K562 (cell line): Measurements from ENCODE around the gene RFX3. TPM values are rescaled to one million over a fixed set of nuclear protein-coding genes. Genes with fewer than 3 reads are reported as not detected.

Experiments used
- EP400 ChIP-seq: fragments of 450-650 bp; IDR thresholded peaks from 2 replicates; pipeline ENCODE4 v1.6.1; 2017; ENCODE audit warnings: antibody characterized with exemption, mild to moderate bottlenecking, moderate library complexity
- HMGN3 ChIP-seq: IDR thresholded peaks from 2 replicates; pipeline ENCODE4 v1.6.1; 2011; ENCODE audit warnings: borderline replicate concordance, low read depth, mild to moderate bottlenecking, mixed read lengths, low read length; ENCODE audit not compliant: insufficient read length; ENCODE audit errors: extremely low read depth
- KDM5B ChIP-seq: fragments of 200-600 bp; sonication (generic); IDR thresholded peaks from 2 replicates; pipeline ENCODE4 v1.6.1; 2012; ENCODE audit warnings: low read depth, mild to moderate bottlenecking, moderate library complexity, low read length, control low read depth, inconsistent platforms; ENCODE audit not compliant: insufficient replicate concordance
- NFRKB ChIP-seq: fragments of 450-650 bp; IDR thresholded peaks from 2 replicates; pipeline ENCODE4 v1.6.1; 2016; ENCODE audit warnings: low read depth
- PHF20 ChIP-seq: fragments of 450-650 bp; IDR thresholded peaks from 2 replicates; pipeline ENCODE4 v1.6.1; 2018; ENCODE audit not compliant: partially characterized antibody
- SAFB ChIP-seq: fragments of 200-400 bp; formaldehyde crosslinking; IDR thresholded peaks from 2 replicates; pipeline ENCODE4 v1.6.1; 2017; ENCODE audit warnings: low read depth, low read length, borderline replicate concordance
- ZNF165 ChIP-seq: fragments of 250-450 bp; sonication (Bioruptor Pico); IDR thresholded peaks from 2 replicates; pipeline ENCODE4 v1.4.0; 2020; ENCODE audit warnings: borderline replicate concordance
- polyA plus RNA-seq, 8 experiments: library from polyadenylated mRNA; depleted of rRNA in 4 of 8; stranded (reverse) in 5 of 8; unstranded in 3 of 8; fragments of >200 nt; fragmentation: Nextera tagmentation in 2 of 8; fragmentation: Illumina TruSeq in 1 of 8; extraction: Ambion mirVana in 2 of 8; extraction: Trizol in 1 of 8; gene quantifications; 2 replicates each; pipeline versions ENCODE4 v1.2.1 to v1.2.3, GENCODE V29; 2011 to 2014; ENCODE audit warnings: inconsistent platforms in 1 of 8, missing spikeins in 1 of 8
- total RNA-seq, 7 experiments: library from RNA; depleted of rRNA in 6 of 7; stranded (reverse); fragments of >200 nt in 6 of 7; fragmentation: Illumina TruSeq in 2 of 7; extraction: Trizol in 2 of 7; gene quantifications; 2 replicates each; pipeline versions ENCODE4 v1.2.1 to v1.2.3, GENCODE V29; 2011 to 2021; ENCODE audit warnings: low replicate concordance in 1 of 7
- TF ChIP-seq, protein P1 (sequence below), 3 experiments: fragments of 200-800 bp in 1 of 3; sonication (Bioruptor generic) in 1 of 3; sonication (generic) in 1 of 3; formaldehyde crosslinking in 1 of 3; IDR thresholded peaks; 2 replicates each; pipeline versions ENCODE4 v1.6.1 to v1.8.0; 2016 to 2022; ENCODE audit warnings: mild to moderate bottlenecking in 2 of 3, missing compliant biosample characterization in 2 of 3, missing genetic modification characterization in 2 of 3, missing genetic modification reagents in 1 of 3
- TF ChIP-seq, protein P2 (sequence below): fragments of 250-450 bp; sonication (Bioruptor Pico); IDR thresholded peaks from 2 replicates; pipeline ENCODE4 v1.8.0; 2021; ENCODE audit warnings: moderate library complexity, mild to moderate bottlenecking, inconsistent platforms
- TF ChIP-seq, protein P3 (sequence below): fragments of 450-650 bp; IDR thresholded peaks from 2 replicates; pipeline ENCODE4 v1.6.1; 2017; ENCODE audit warnings: antibody characterized with exemption
- TF ChIP-seq, protein P4 (sequence below): fragments of 450-650 bp; IDR thresholded peaks from 2 replicates; pipeline ENCODE4 v1.6.1; 2016; ENCODE audit warnings: mild to moderate bottlenecking, moderate library complexity

The RFX3 gene
- total and polyA plus RNA-seq, 9 of the 15 experiments (the other 6 are each of a cell fraction or from before 2014, with no cell fraction given), result 0.86 to 4.9 (median 2.0) TPM

DNA sequence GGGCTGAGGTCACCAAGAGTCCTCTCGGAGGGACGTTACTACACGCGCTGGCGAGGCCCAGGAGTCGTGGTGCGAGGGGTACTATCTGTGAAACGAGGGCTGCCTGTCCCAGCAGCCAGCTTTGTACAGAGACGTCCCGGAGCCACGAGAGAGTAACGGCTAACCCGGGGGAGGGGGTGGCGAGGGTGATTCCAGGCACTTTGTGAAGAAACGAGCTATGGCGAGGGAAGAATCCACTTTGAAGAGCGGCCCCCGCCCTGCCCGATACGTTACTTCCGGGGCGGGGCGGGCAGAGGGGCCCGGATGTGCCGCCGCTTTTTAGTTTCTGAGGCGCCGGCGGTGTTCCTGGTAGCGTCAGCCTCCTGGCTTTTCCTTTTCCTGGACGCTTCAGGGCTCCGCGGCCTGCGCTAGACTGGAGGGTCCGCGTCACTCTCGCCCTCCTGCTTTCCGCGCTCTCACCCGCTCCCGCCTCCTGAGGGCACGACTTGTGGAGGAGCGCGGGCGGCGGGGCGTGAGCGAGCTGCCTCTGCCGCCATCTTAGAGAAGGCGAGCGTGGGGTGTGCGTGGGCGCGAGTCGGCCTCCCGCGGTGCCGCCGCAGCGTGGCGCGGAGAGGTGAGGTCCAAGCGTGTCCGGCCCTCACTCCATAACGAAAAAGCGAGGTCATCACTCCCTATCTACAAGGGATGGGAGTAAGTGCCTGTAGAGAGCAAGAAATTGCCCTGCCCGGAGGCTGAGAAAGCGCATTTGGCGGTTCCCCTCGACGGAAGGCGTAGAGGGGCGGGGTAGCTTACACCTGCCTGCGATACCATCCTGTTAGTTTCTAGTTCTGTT is 580 bp upstream of the RFX3 start (continued):
- TF ChIP-seq PHF20 (peak; percentile 28), KDM5B (peak; percentile 60), EP400 (peak; percentile 93), ZNF165 (no peak), SAFB (peak; percentile 91), NFRKB (peak; percentile 86), HMGN3 (peak; percentile 54)
- TF ChIP-seq, protein P1, sequence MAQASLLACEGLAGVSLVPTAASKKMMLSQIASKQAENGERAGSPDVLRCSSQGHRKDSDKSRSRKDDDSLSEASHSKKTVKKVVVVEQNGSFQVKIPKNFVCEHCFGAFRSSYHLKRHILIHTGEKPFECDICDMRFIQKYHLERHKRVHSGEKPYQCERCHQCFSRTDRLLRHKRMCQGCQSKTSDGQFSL (CRISPR knock-in tag; IDR thresholded peaks at IDR 0.05), result no peak
- TF ChIP-seq, protein P1 (tag; IDR thresholded peaks at IDR 0.05), result 0 out of 4 replicates have a peak, but pooled peaks of 1 of the 2 experiments have one; percentile 36
- TF ChIP-seq, protein P2, sequence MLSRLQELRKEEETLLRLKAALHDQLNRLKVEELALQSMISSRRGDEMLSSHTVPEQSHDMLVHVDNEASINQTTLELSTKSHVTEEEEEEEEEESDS, result no peak
- TF ChIP-seq, protein P3, sequence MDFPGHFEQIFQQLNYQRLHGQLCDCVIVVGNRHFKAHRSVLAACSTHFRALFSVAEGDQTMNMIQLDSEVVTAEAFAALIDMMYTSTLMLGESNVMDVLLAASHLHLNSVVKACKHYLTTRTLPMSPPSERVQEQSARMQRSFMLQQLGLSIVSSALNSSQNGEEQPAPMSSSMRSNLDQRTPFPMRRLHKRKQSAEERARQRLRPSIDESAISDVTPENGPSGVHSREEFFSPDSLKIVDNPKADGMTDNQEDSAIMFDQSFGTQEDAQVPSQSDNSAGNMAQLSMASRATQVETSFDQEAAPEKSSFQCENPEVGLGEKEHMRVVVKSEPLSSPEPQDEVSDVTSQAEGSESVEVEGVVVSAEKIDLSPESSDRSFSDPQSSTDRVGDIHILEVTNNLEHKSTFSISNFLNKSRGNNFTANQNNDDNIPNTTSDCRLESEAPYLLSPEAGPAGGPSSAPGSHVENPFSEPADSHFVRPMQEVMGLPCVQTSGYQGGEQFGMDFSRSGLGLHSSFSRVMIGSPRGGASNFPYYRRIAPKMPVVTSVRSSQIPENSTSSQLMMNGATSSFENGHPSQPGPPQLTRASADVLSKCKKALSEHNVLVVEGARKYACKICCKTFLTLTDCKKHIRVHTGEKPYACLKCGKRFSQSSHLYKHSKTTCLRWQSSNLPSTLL, result no peak
- TF ChIP-seq, protein P4, sequence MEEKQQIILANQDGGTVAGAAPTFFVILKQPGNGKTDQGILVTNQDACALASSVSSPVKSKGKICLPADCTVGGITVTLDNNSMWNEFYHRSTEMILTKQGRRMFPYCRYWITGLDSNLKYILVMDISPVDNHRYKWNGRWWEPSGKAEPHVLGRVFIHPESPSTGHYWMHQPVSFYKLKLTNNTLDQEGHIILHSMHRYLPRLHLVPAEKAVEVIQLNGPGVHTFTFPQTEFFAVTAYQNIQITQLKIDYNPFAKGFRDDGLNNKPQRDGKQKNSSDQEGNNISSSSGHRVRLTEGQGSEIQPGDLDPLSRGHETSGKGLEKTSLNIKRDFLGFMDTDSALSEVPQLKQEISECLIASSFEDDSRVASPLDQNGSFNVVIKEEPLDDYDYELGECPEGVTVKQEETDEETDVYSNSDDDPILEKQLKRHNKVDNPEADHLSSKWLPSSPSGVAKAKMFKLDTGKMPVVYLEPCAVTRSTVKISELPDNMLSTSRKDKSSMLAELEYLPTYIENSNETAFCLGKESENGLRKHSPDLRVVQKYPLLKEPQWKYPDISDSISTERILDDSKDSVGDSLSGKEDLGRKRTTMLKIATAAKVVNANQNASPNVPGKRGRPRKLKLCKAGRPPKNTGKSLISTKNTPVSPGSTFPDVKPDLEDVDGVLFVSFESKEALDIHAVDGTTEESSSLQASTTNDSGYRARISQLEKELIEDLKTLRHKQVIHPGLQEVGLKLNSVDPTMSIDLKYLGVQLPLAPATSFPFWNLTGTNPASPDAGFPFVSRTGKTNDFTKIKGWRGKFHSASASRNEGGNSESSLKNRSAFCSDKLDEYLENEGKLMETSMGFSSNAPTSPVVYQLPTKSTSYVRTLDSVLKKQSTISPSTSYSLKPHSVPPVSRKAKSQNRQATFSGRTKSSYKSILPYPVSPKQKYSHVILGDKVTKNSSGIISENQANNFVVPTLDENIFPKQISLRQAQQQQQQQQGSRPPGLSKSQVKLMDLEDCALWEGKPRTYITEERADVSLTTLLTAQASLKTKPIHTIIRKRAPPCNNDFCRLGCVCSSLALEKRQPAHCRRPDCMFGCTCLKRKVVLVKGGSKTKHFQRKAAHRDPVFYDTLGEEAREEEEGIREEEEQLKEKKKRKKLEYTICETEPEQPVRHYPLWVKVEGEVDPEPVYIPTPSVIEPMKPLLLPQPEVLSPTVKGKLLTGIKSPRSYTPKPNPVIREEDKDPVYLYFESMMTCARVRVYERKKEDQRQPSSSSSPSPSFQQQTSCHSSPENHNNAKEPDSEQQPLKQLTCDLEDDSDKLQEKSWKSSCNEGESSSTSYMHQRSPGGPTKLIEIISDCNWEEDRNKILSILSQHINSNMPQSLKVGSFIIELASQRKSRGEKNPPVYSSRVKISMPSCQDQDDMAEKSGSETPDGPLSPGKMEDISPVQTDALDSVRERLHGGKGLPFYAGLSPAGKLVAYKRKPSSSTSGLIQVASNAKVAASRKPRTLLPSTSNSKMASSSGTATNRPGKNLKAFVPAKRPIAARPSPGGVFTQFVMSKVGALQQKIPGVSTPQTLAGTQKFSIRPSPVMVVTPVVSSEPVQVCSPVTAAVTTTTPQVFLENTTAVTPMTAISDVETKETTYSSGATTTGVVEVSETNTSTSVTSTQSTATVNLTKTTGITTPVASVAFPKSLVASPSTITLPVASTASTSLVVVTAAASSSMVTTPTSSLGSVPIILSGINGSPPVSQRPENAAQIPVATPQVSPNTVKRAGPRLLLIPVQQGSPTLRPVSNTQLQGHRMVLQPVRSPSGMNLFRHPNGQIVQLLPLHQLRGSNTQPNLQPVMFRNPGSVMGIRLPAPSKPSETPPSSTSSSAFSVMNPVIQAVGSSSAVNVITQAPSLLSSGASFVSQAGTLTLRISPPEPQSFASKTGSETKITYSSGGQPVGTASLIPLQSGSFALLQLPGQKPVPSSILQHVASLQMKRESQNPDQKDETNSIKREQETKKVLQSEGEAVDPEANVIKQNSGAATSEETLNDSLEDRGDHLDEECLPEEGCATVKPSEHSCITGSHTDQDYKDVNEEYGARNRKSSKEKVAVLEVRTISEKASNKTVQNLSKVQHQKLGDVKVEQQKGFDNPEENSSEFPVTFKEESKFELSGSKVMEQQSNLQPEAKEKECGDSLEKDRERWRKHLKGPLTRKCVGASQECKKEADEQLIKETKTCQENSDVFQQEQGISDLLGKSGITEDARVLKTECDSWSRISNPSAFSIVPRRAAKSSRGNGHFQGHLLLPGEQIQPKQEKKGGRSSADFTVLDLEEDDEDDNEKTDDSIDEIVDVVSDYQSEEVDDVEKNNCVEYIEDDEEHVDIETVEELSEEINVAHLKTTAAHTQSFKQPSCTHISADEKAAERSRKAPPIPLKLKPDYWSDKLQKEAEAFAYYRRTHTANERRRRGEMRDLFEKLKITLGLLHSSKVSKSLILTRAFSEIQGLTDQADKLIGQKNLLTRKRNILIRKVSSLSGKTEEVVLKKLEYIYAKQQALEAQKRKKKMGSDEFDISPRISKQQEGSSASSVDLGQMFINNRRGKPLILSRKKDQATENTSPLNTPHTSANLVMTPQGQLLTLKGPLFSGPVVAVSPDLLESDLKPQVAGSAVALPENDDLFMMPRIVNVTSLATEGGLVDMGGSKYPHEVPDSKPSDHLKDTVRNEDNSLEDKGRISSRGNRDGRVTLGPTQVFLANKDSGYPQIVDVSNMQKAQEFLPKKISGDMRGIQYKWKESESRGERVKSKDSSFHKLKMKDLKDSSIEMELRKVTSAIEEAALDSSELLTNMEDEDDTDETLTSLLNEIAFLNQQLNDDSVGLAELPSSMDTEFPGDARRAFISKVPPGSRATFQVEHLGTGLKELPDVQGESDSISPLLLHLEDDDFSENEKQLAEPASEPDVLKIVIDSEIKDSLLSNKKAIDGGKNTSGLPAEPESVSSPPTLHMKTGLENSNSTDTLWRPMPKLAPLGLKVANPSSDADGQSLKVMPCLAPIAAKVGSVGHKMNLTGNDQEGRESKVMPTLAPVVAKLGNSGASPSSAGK, result peak; percentile 76
